Stimulated activated naive CD4-positive, alpha-beta T cell (primary cell): Measurements from ENCODE around the gene PFDN6.

Experiments used
- DNase-seq, 6 experiments: peaks; one replicate each; lab custom pipeline; 2025; lab: John Stamatoyannopoulos, UW

PFDN6 gene

DNA sequence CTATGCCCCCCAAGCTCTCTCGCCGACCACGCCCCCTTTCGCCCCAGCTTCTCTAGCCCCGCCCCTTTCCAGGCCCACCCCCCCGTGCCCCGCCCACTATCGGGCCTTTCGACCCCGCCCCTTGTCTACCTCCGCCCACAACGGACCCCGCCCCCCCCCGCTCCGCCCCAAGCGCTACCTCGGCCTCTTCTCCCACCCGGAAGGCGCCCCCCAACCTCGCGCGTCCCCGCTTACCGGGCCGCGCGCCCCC lies 27.9 kb downstream of the PFDN6 start:
- DNase-seq: peak in 2 of 6 experiments; percentile 86 to 92

DNA sequence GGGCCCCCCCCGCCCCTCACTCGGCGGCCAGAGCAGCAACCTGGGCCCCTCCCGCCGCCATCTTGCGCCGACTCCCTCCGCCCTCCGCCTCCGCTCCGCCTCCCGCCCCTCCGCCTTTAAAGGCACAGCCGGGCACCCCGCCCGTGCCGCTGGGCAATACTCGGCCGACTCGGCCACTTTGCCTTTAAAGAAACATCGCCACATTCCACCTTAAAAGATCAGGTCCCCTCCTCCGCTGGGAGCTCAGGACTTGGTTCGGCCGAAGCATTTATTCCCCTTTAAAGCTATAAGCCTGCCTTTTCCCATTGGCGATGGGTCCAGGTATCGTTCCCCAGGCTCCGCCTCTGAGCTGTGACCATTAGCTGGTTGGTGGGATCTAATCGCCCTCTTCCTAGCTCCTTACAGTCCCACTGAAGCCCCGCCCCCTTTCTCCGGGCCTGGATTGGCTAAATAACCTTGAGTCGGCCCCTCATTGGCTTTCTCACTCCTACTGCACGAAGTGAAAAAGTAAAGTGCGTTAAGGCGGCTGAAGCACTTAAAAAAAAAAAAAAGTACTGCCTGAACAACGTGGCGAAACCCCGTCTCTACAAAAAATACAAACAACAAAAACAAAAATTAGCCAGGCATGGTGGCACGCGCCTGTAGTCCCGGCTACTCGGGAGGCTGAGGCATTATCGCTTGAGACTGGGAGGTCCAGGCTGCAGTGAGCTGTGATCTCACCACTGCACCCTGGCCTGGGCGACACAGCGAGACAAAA lies 28.4 kb downstream of the PFDN6 start, which contains the start of gene ZBTB22:
Gene ZBTB22 (minus strand): TSS at position 76 of the 757 bp plus-strand sequence. CDS start 828 bp downstream, outside the sequence.
- peak; percentile 95 to 99 (median 98) for DNase-seq

DNA sequence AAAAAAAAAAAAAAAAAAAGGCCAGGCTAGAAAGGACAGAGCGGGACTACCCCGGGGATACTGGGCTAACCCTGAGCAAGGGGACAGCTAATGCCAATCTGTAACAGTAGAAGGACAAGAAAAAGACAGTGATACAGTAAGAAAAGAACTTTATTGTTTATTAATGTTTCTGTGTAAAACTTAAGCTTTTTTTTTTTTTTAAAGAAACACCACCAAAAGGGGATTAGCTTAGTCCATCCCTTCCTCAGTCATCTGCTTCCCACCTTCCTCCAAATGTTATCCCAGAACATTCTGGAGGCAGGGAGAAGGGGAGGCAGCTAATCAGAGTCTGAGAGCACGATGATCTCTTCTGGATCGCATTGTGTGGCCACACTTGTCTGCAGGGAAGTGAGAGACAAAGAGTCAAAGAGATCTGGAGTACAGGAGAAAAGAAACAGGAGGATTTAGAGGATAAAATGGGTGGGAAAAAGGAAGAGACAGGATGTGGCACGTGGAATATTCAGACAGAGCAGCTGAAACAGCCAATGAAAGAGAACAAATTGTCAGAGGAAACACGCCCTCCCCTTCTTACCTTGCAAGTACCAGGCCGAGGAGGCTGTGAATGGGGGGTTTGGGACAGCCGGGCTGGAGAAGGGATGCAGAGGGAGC lies 29.1 kb downstream of the PFDN6 start:
- DNase-seq: no peak

DNA sequence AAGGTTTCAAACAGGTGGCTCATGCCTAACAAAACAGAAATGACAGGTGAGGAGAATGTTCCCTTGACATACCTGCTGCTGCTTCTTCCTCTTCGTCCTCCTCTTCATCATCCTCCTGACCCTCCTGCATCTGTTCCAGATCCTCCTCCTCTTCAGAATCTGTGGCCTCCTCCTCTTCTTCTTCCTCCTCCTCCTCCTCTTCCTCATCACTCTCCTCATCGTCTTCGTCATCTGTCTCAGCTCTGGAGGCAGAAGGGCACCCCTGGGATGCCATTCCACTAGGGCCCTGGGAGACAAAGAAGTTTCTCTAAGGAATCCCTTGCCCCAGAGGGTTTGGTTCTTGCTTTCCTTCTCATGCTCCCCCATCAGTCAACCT lies 30.5 kb downstream of the PFDN6 start:
- DNase-seq: no peak

DNA sequence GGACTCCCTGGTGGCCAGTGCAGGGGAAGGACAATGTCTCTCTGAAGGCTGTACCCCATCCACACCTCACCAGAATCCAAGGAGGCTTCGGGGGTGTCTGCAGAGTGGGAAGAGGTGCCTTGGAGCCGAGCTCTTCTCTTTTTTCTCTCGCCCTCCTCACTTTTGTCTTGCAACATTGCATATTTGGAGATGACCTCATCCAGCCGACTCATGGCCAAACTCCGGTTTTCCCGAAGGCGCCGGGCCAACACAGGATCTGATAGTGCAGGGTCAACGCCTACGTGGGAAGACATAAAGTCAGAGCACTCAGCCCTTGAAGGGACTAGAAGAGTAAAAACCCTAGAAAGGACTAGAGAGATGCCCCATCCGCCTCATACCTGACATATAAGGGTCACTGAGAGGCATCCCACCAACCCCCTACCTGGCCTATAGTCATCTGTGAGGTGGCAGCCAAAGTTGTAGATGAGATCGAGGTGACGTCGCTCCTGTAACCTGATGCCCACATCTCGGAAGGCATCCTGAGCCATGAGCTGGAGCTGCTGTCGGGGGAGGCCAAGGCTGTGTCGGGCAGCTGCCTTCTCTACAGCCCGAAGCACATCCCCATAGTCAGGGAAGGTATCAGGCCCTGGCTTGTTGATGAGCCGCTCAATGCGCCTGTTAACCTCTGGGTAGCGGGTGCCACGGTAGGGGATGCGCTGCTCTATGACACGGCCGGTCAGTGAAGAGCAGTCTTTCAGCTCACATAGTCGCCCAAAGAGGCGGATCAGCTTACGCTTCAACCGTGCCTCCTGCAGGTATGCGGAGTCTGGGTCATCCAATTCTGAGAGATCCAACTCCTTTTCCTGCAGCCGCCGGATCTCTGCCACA lies 31.1 kb downstream of the PFDN6 start:
- no peak for DNase-seq

- no peak for DNase-seq
These were observed 31.8 kb downstream of the PFDN6 start for GRCh38 chr6:33321227-33321626.

- no peak for DNase-seq
These were observed 34.2 kb downstream of the PFDN6 start for GRCh38 chr6:33323623-33323948.

DNA sequence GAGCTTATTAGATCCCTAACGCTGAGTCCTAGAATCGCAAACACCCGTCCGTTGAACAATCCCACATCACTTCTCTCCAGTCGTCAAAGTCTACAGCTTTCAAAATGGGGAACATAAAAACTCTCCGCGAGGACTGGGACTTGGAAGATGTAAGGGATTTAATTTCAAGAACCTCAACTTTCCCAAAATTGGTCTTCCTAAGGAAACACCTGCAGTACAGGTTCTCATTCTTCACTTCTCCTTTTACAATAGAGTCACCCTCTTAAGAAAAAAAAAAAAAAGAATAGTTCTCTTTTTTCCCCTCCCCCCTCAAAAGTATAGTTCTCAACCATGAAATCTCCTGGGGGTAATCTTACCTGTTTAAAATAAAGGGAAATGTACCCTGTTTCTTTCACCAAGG lies 34.7 kb downstream of the PFDN6 start:
- DNase-seq: no peak

GRCh38 chr6:33329058-33329457 lies 39.7 kb downstream of the PFDN6 start:
- DNase-seq: no peak

- no peak for DNase-seq
These were observed 41.3 kb downstream of the PFDN6 start for GRCh38 chr6:33330736-33331135.

DNA sequence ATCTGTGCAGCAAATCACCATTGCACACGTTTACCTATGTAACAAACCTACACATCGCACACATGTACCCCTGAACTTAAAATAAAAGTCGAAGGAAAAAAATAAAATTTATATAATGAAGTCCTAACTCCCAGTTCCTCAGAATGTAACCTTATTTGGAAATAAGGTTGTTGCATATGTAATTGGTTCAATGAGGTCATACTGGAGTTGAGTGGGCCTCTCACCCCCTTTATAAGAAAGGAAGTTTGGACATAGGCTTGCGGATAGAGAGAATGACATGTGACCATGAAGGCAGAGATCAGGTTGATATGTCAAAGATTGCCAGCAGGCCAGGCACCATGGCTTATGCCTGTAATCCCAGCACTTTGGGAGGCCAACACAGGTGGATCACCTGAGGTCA lies 44.3 kb downstream of the PFDN6 start:
- no peak for DNase-seq

GRCh38 chr6:33335916-33336315 lies 46.5 kb downstream of the PFDN6 start:
- DNase-seq: no peak

GRCh38 chr6:33336495-33336894 lies 47.1 kb downstream of the PFDN6 start:
- DNase-seq: no peak

GRCh38 chr6:33339193-33339592 lies 49.8 kb downstream of the PFDN6 start:
- DNase-seq: no peak
